Mesothelial cell of epicardium (in vitro differentiated cells): ENCODE data around the gene PCF11. TPM values are rescaled to one million over a fixed set of nuclear protein-coding genes. Genes with fewer than 3 reads are reported as not detected.

Experiments
- DNase-seq, 2 experiments: peaks; one replicate each; pipeline ENCODE4 v3.0.0; 2021; ENCODE audit warnings: low spot score in 2 of 2; ENCODE audit not compliant: unreplicated experiment in 2 of 2
- H3K27ac Mint-ChIP-seq: 2 replicates; pipeline ENCODE4 v1.8.0; 2021; ENCODE audit warnings: mixed read lengths
- H3K27me3 Mint-ChIP-seq: 2 replicates; pipeline ENCODE4 v1.8.0; 2021; ENCODE audit warnings: low read depth, mixed read lengths
- H3K36me3 Mint-ChIP-seq: 2 replicates; pipeline ENCODE4 v1.8.0; 2021; ENCODE audit warnings: mixed read lengths
- H3K4me1 Mint-ChIP-seq: 2 replicates; pipeline ENCODE4 v1.8.0; 2021; ENCODE audit warnings: mixed read lengths
- H3K4me3 Mint-ChIP-seq: 2 replicates; pipeline ENCODE4 v1.8.0; 2021; ENCODE audit warnings: mild to moderate bottlenecking, moderate library complexity, mixed read lengths
- H3K9me3 Mint-ChIP-seq: 2 replicates; pipeline ENCODE4 v1.8.0; 2021; ENCODE audit warnings: mixed read lengths
- CTCF ChIP-seq: fragments of 200-600 bp; sonication (generic); IDR thresholded peaks from one replicate; pipeline ENCODE4 v1.5.0; 2021; ENCODE audit warnings: antibody characterized with exemption; ENCODE audit not compliant: unreplicated experiment
- total RNA-seq: library from RNA; stranded (reverse); gene quantifications from 3 replicates; pipeline ENCODE4 v1.2.1, GENCODE V29; 2021

PCF11 gene
- total RNA-seq, 1 donor from 2014 or later = 77.1 TPM

GRCh38 chr11:83140691-83141455 lies 16.1 kb upstream of the PCF11 start:
- H3K36me3 Mint-ChIP-seq = no peaks in the 10 kb centered on the region
- H3K4me3 Mint-ChIP-seq = no peak overlapping the region
- H3K27ac Mint-ChIP-seq = no peak overlapping the region
- H3K27me3 Mint-ChIP-seq = no peaks in the 10 kb centered on the region
- no peak for DNase-seq
- TF ChIP-seq CTCF = no peak
- peaks cover 5% of the 10 kb centered on the region for H3K4me1 Mint-ChIP-seq
- no peaks in the 10 kb centered on the region for H3K9me3 Mint-ChIP-seq

- H3K27ac Mint-ChIP-seq = no peak overlapping the region
- H3K36me3 Mint-ChIP-seq = no peaks in the 10 kb centered on the region
- no peak for TF ChIP-seq CTCF
- DNase-seq = no peak
- H3K4me1 Mint-ChIP-seq = no peaks in the 10 kb centered on the region
- no peaks in the 10 kb centered on the region for H3K9me3 Mint-ChIP-seq
- H3K4me3 Mint-ChIP-seq = no peak overlapping the region
- no peaks in the 10 kb centered on the region for H3K27me3 Mint-ChIP-seq
These were observed 9.0 kb upstream of the PCF11 start for GRCh38 chr11:83147895-83148294.

DNA sequence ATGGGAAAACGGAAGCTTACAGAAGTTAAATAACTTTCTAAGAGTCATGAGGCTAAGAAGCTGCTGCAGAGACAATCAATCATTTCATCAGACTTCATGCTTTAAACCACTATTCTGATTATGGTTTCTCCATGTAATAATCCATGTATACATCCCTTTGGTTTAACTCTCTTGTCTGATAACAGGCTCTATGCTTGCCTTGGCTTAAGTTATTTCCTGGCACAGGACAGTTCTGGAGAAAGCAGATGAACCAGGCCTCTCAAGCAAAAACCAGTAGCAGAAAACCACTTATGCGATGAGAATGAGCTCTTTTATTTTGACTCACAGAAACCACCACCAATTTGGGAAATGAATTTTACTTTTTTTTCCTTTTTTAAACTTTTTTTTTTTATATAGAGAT lies 6.5 kb upstream of the PCF11 start:
- Mint-ChIP-seq H3K4me1 (no peaks in the 10 kb centered on the region), H3K27ac (no peak overlapping the region), H3K4me3 (no peak overlapping the region), H3K36me3 (no peaks in the 10 kb centered on the region), H3K27me3 (no peaks in the 10 kb centered on the region), H3K9me3 (no peaks in the 10 kb centered on the region)
- DNase-seq = no peak
- TF ChIP-seq CTCF = no peak

DNA sequence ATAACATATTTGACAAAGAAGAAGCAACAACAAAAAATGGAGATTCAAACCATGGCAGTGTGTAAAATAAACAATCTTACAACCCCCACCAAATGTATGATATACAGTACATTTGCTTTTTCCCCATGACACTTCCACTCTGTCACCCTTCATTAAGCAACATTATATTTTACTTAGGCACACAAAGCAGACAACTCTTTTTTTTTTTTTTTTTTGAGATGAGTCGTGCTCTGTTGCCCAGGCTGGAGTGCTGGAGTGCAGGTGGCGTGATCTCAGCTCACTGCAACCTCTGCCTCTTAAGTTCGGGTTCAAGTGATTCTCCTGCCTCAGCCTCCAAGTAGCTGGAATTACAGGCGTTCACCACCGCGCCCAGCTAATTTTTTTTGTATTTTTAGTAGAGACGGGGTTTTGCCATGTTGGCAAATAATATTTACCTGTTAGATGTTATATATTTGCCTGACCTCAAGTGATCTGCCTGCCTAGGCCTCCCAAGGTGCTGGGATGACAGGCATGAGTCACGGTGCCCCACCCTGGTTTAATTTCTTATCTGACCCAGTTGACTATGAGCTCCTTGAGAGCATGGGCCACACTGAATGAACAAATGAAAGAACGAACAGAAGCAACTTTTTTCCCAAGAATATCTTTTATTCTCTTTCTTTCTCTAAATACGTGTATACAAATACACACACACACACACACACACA lies 5.5 kb upstream of the PCF11 start:
- no peaks in the 10 kb centered on the region for H3K4me1 Mint-ChIP-seq
- no peak for TF ChIP-seq CTCF
- H3K9me3 Mint-ChIP-seq = no peaks in the 10 kb centered on the region
- no peak overlapping the region for H3K27ac Mint-ChIP-seq
- H3K4me3 Mint-ChIP-seq = no peak overlapping the region
- DNase-seq = no peak
- H3K36me3 Mint-ChIP-seq = no peaks in the 10 kb centered on the region
- H3K27me3 Mint-ChIP-seq = no peaks in the 10 kb centered on the region

DNA sequence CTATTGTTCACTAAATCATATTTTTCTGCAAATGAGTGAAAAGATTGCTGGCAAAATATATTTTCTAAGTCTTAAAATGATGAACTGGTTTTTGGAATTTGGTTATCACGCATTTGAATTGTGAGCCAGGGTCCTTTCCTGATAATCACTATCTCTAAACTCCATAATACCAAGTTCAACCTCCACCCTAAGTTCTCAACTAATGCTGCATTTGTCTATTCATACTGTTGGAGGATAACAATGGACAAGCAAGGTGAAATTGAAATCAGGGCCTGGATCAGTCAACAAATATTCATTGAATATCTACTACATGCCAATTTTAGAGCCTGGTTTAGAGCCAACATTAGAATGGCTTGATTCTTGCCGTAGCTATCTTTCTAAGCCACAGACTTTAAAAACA lies 4.7 kb upstream of the PCF11 start:
- TF ChIP-seq CTCF = no peak
- H3K27ac Mint-ChIP-seq = no peak overlapping the region
- no peaks in the 10 kb centered on the region for H3K36me3 Mint-ChIP-seq
- H3K27me3 Mint-ChIP-seq = no peaks in the 10 kb centered on the region
- no peaks in the 10 kb centered on the region for H3K9me3 Mint-ChIP-seq
- DNase-seq = no peak
- H3K4me1 Mint-ChIP-seq = no peaks in the 10 kb centered on the region
- H3K4me3 Mint-ChIP-seq = no peak overlapping the region
